ENCODE measurements around the gene CPN1. TPM values are rescaled to one million over a fixed set of nuclear protein-coding genes. Genes with fewer than 3 reads are reported as not detected.
A peak's percentile ranks its signal among the peaks of the same experiment; 100 is the strongest.

CPN1 gene
- total RNA-seq, 1 experiment from 2014 or later = not detected

DNA sequence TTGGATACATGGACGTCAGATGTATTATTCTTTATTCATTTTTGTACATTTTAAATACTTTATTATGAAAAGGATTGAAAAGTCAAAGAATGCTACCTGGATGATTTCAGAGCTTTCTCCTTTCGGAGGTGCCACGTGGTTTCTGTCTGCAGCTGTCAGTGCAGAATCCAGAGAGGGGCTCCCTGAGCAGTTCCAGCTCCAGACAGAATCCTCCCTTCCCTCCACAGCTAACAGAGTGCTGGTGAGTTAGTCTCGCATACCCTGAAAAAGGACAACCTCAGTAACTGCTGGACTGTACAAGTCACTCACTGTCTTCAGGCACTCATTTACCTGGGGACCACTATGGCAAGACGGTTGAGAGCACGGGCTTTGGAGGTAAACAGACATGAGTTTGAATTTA lies 82.8 kb downstream of the CPN1 start:
- no peak for DNase-seq (ENCODE audit: low read depth)

DNA sequence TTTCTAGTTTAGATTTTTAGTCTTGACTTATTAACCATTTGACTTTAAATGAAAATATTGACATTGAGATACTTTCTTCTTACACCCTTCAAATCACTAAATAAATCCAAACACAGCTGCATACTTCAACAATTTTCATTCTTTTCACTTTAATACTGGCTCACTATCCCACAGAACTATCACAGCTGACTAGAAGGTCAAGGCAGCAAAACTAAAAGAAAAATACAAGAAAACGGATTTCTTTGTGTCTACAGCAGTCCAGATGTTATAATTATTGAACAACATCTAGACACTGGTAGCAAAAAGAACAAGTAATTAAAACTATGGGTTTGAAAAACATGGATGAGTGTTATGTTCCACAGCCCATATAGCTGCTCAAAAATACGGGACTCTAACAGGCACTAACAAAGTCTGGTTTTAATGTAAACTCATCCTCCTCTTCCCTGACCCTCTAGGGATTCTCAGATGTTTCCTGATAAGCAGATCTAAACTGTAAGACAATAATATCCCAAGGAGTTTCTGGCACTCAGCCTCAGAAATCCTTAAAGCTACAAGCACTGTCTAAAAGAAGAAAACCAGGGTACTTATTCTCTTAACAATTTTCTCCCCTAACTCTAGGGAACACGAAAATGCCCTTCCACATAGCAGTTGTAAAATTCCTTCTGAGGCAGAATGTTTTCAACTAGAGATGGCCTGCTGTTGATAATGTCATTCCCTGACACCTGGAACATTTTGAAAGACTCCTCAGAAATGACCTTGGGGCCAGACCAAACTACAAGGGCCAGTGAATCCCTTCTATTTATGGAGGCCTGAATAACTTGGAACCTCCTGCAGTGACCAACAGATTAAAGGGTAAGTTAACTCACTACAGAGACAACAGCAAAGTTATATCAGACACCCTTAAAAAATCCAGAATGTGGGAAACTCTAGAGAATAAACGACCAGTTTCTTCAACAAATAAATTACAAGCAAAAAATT lies 84.7 kb downstream of the CPN1 start:
- DNase-seq (ENCODE audit: low read depth) = no peak

DNA sequence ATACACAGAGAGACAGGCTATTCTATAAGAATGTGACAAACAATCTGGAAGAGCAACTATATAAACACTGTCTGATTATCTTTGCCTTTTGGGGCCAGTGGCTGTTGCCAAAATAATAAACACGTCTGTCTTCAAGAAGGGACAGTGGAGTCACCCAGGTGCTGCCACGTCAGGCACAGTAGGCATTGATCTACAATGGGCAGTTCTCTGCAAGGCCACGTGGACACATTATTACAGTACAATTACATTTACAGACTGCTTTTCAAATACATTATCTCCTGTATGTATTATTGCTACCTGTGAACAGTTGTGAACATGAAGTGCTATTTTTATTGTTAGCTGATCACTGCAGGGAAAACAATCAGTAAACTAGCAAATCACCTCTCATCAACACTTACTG lies 86.0 kb downstream of the CPN1 start:
- DNase-seq (ENCODE audit: low read depth) = no peak

DNA sequence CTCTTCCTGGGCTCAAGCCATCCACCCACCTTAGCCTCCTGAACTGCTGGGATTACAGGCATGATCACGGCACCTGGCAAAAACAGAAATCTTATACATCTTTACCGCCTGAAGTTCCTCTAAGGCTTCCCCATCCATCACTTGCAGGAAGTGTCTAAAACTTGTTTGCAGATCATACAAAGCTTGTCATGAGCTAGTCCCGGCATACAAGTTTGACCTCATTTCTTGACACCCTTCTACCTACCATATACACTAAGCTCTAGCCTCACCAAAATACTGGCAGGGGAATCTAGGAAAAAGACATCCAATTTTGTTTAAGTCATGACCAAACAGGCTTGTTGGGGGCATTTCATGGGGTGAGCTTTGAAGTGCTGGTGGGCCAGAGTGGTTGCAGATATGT lies 86.4 kb downstream of the CPN1 start:
- no peak for DNase-seq (ENCODE audit: low read depth)

DNA sequence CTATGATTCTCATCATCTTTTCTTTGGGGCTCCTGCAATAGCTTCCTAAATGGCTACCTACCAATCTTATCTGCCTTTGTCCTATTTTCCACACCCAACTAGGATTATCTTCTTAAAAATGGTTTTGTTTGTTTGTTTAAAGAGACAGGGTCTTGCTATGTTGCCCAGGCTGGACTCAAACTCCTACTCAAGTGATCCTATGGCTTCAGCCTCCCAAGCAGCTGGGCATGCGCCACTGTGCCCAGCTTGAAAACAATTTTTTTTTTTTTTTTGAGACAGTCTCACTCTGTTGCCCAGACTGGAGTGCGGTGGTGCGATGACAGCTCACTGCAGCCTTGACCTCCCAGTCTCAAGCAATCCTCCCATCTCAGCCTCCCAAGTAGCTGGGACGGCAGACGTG lies 86.9 kb downstream of the CPN1 start:
- no peak for DNase-seq (ENCODE audit: low read depth)

DNA sequence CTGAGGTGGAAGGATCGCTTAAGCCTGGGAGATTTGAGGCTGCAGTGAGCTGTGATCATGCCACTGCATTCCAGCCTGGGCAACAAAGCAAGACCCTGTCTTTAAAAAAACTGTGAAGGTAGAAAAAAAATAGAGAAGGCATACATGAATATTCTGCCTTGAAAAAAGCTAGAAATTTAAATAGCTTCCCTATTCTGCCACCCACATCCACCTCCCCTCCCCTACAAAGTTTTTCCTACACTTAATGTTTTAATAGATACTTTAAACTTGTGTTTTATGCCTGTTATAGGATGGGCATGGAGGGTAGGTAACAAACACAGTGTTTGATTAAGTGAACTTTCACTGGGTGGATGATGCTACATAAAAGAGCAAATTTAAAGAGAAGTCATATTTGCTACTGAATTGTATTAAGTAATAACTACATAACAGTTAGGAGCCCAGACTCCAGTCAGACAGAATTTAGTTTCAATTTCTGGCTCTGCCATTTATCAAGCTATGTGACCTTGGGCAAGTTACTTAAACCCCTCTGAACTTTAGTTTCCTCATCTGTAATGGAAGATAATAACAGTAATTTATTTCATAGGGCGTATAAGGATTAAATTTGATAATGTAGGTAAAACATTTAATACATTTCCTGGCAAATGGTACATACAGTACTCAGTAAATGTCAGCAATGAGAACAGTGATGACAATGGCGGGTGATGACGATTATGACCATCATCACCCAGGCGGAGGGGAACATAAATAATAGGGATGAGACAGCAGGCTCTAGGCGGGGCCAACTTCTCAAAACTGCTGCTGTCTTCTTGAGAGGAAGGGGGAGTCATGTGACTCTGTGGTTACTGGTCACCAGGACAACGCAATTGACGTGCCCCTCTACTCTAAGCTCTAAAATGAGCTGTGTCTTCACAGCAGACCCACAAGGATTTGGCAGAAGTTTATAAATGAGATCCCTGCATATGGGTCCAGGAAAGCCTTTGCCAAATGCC lies 87.7 kb downstream of the CPN1 start:
- DNase-seq (ENCODE audit: low read depth) = peak; percentile 97

Other genes with a start within 250 kb of the CPN1 start
- gene DNMBP, start 71.9 kb downstream of the CPN1 start, total RNA-seq (2014; rRNA removed; shearing (Covaris generic)) = 24.7 and 31.9 TPM in 2 replicates
- gene ERLIN1, start 104.2 kb upstream of the CPN1 start, total RNA-seq (2014; rRNA removed; shearing (Covaris generic)) = 56.7 and 75.2 TPM in 2 replicates
- 30.9 and 32.9 TPM in 2 replicates for gene CHUK, start 147.7 kb upstream of the CPN1 start, total RNA-seq (2014; rRNA removed; shearing (Covaris generic))
- 40.1 and 40.2 TPM in 2 replicates for gene CWF19L1, start 185.8 kb upstream of the CPN1 start, total RNA-seq (2014; rRNA removed; shearing (Covaris generic))
- gene BLOC1S2, start 204.8 kb upstream of the CPN1 start, total RNA-seq (2014; rRNA removed; shearing (Covaris generic)) = 70.4 and 79.6 TPM in 2 replicates
- gene PKD2L1, start 248.4 kb upstream of the CPN1 start, total RNA-seq (2014; rRNA removed; shearing (Covaris generic)) = not detected in 2 replicates

Data from HT1080 (cell line).